HG03520 (cell line): ENCODE measurements around the gene MIER2.
"Not testable (repeated sequence)": the region's sequence is repeated elsewhere in the genome, so short reads cannot be mapped to it uniquely, and the experiment has no call there.

Experiments
- ATAC-seq: cut with Tn5 transposase; IDR thresholded peaks from one replicate; pipeline ENCODE4 v1.9.1; 2021; ENCODE audit warnings: mild to moderate bottlenecking, moderate library complexity; ENCODE audit not compliant: unreplicated experiment

Gene MIER2

GRCh38 chr19:344625-345319 lies at the start of gene MIER2:
Gene MIER2 (minus strand): TSS chr19:344796. CDS start chr19:344782, 14 bp downstream.
- ATAC-seq: no peak

GRCh38 chr19:393560-393959 lies 49.0 kb upstream of the MIER2 start:
- ATAC-seq: not testable (repeated sequence)

GRCh38 chr19:392375-392970 lies 47.9 kb upstream of the MIER2 start:
- no peak for ATAC-seq

GRCh38 chr19:391726-392374 lies 47.3 kb upstream of the MIER2 start:
- ATAC-seq: no peak

- ATAC-seq: no peak
These were observed 46.6 kb upstream of the MIER2 start for GRCh38 chr19:391207-391557.

- ATAC-seq: no peak
These were observed 46.0 kb upstream of the MIER2 start for GRCh38 chr19:390386-391206.

- no peak for ATAC-seq
These were observed 45.3 kb upstream of the MIER2 start for GRCh38 chr19:389935-390289.

- no peak for ATAC-seq
These were observed 44.8 kb upstream of the MIER2 start for GRCh38 chr19:389255-389934.

GRCh38 chr19:388691-389090 lies 44.1 kb upstream of the MIER2 start:
- no peak for ATAC-seq

GRCh38 chr19:387777-388176 lies 43.2 kb upstream of the MIER2 start:
- no peak for ATAC-seq

- not testable (repeated sequence) for ATAC-seq
These were observed 42.2 kb upstream of the MIER2 start for GRCh38 chr19:386632-387301.

- not testable (repeated sequence) for ATAC-seq
These were observed 41.6 kb upstream of the MIER2 start for GRCh38 chr19:386189-386588.

GRCh38 chr19:384799-385169 lies 40.2 kb upstream of the MIER2 start:
- no peak for ATAC-seq

GRCh38 chr19:383922-384798 lies 39.6 kb upstream of the MIER2 start:
- ATAC-seq: no peak

GRCh38 chr19:383040-383439 lies 38.4 kb upstream of the MIER2 start:
- ATAC-seq: no peak

GRCh38 chr19:382578-382977 lies 38.0 kb upstream of the MIER2 start:
- ATAC-seq: not testable (repeated sequence)

GRCh38 chr19:381901-382300 lies 37.3 kb upstream of the MIER2 start:
- ATAC-seq: not testable (repeated sequence)

GRCh38 chr19:380618-381219 lies 36.1 kb upstream of the MIER2 start:
- ATAC-seq: not testable (repeated sequence)

GRCh38 chr19:379796-380195 lies 35.2 kb upstream of the MIER2 start:
- ATAC-seq: no peak
